GM06990 (cell line): ENCODE measurements around the gene SREBF1.

ENCODE experiments used
- DNase-seq: peaks from one replicate; pipeline ENCODE4 v3.0.0-alpha.2; 2011; ENCODE audit not compliant: insufficient read length; ENCODE audit errors: extremely low read depth
- H3K27me3 ChIP-seq: replicated peaks from 2 replicates; pipeline ENCODE4 v1.6.0; 2011; ENCODE audit warnings: low read length; ENCODE audit not compliant: control insufficient read depth, insufficient read depth
- H3K36me3 ChIP-seq: 2 replicates; pipeline ENCODE4 v1.5.1; 2011; ENCODE audit warnings: low read length; ENCODE audit not compliant: control insufficient read depth, insufficient read depth
- H3K4me3 ChIP-seq: replicated peaks from 2 replicates; pipeline ENCODE4 v1.5.1; 2011; ENCODE audit warnings: low read depth, mild to moderate bottlenecking, control low read depth, low read length
- TF ChIP-seq, protein P1 (sequence below): IDR thresholded peaks from 2 replicates; pipeline ENCODE4 v1.5.1; 2011; ENCODE audit warnings: low read length, control low read depth, mild to moderate bottlenecking, inconsistent platforms; ENCODE audit not compliant: insufficient read depth, poor library complexity, severe bottlenecking

Gene SREBF1

DNA sequence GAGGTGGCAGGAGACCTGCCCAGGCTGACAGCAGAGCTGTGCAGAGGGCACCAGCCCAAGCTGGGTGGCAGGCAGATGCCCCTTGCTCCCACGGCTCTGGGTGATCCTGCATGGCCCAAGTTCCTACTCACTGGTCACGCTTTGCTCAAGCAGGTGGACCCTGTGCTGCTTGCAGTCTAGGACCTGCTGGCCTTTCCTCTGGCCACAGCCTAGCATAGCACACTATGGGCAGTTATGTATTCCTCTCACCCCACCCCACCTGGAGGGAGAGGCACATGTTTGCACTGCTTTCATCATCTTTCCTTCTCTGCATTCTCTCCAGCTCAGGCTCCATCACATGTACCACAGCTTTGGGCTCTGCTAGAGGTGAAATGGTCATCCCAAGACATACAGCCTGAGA, 19.6 kb upstream of the SREBF1 start:
- no peak for DNase-seq
- no peaks in the 10 kb centered on the region for H3K27me3 ChIP-seq
- TF ChIP-seq, protein P1, sequence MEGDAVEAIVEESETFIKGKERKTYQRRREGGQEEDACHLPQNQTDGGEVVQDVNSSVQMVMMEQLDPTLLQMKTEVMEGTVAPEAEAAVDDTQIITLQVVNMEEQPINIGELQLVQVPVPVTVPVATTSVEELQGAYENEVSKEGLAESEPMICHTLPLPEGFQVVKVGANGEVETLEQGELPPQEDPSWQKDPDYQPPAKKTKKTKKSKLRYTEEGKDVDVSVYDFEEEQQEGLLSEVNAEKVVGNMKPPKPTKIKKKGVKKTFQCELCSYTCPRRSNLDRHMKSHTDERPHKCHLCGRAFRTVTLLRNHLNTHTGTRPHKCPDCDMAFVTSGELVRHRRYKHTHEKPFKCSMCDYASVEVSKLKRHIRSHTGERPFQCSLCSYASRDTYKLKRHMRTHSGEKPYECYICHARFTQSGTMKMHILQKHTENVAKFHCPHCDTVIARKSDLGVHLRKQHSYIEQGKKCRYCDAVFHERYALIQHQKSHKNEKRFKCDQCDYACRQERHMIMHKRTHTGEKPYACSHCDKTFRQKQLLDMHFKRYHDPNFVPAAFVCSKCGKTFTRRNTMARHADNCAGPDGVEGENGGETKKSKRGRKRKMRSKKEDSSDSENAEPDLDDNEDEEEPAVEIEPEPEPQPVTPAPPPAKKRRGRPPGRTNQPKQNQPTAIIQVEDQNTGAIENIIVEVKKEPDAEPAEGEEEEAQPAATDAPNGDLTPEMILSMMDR = no peak
- H3K36me3 ChIP-seq = no peaks in the 10 kb centered on the region
- H3K4me3 ChIP-seq = no peak overlapping the region

DNA sequence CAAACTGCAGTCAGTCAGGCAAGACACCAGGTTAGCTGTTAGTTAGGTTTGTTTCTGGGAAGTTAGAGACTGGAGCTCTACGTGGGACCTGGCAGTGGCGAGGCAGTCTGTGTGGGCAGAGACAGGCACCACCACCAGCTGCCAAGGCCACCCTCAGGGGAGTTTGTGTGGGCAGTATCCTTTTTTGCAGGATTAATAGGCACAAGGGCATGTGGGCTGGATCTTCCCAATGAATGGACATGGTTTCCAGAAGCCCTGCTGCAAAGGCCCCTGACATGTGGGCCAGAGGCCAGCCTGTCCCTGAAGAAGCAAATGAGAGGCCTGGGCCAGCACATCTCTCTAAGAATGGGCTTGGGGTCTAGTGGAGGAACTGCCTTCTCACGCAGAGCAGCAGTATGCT, 19.2 kb upstream of the SREBF1 start:
- no peaks in the 10 kb centered on the region for H3K27me3 ChIP-seq
- H3K4me3 ChIP-seq = no peak overlapping the region
- DNase-seq = no peak
- TF ChIP-seq, protein P1 = no peak
- no peaks in the 10 kb centered on the region for H3K36me3 ChIP-seq

DNA sequence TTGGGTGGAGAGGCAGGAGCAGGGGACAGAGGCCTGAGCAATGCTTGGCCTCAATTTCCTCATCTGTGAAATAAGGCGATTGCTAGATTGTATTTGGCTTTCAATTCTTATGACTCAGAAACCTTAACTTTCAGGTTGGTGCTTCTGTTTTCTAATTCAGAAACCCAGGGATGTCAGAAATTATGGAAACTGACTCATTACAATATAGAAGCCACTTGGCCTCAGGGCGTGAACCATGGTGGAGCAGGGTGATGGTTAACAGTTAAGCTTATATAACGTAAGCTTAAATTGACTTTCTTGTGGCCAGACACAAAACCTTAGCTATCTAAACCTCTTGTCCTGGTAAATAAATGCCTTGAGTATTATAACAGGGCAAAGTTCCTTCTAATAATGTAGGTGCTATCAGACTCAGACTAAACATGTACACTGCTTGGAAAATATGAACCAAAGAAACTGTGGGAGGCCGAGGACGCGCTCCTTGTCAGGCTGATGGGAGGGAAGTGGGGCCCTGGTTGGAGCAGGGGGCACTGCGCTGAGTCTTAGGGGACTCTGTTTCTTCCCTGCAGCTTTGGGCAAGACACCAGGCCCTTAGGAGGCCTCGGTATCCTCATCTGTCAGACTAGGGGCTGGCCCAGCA, 17.1 kb upstream of the SREBF1 start:
- no peak for DNase-seq
- H3K4me3 ChIP-seq = no peak overlapping the region
- no peaks in the 10 kb centered on the region for H3K27me3 ChIP-seq
- H3K36me3 ChIP-seq = no peaks in the 10 kb centered on the region
- TF ChIP-seq, protein P1 = no peak

DNA sequence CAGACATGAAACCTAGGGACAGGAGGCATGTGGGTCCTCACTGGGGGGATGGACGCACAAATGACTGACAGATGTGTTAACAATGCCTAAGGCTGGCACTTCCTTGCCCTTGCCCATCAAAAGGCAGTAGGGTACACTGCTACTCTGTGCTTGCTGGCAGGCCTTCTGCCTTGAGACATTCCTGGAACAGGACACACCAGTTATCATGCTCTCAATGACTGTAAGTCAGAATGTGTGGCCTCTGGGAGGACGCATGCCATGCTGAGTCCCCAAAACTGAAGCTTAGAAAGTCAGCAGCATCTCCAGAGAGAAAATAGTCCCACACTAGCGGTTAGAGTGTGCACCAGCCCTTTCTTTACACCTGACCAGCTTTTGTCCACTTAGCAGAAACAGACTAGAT, 16.1 kb upstream of the SREBF1 start:
- TF ChIP-seq, protein P1 = no peak
- Histone ChIP-seq H3K4me3 (no peak overlapping the region), H3K27me3 (no peaks in the 10 kb centered on the region), H3K36me3 (no peaks in the 10 kb centered on the region)
- DNase-seq = no peak

- Histone ChIP-seq H3K27me3 (no peaks in the 10 kb centered on the region), H3K4me3 (no peak overlapping the region), H3K36me3 (no peaks in the 10 kb centered on the region)
- TF ChIP-seq, protein P1 = no peak
- DNase-seq = no peak
These were observed 14.6 kb upstream of the SREBF1 start for GRCh38 chr17:17851103-17852002.
